H9 (cell line): ENCODE measurements around the gene IGLON5. TPM values are rescaled to one million over a fixed set of nuclear protein-coding genes. Genes with fewer than 3 reads are reported as not detected.

ENCODE experiments used
- DNase-seq: peaks from one replicate; pipeline ENCODE4 v3.0.0-alpha.2; 2017
- H2AFZ ChIP-seq: one replicate; pipeline ENCODE4 v1.6.1; 2013; ENCODE audit warnings: mild to moderate bottlenecking, low read length, control low read depth, moderate library complexity
- H2AK5ac ChIP-seq: 2 replicates; pipeline ENCODE4 v1.6.1; 2013; ENCODE audit warnings: low read length, control low read depth, mixed read lengths; ENCODE audit not compliant: insufficient read length
- H2BK120ac ChIP-seq: one replicate; pipeline ENCODE4 v1.6.1; 2013; ENCODE audit warnings: low read depth, mild to moderate bottlenecking, low read length, control low read depth, inconsistent platforms; ENCODE audit not compliant: poor library complexity, severe bottlenecking
- H2BK12ac ChIP-seq: 2 replicates; pipeline ENCODE4 v1.6.1; 2013; ENCODE audit warnings: low read length, control low read depth, mixed read lengths, low read depth; ENCODE audit not compliant: insufficient read length
- H2BK15ac ChIP-seq: 2 replicates; pipeline ENCODE4 v1.6.1; 2013; ENCODE audit warnings: low read depth, low read length, control low read depth
- H2BK20ac ChIP-seq: one replicate; pipeline ENCODE4 v1.6.1; 2013; ENCODE audit warnings: low read depth, mild to moderate bottlenecking, low read length, control low read depth, inconsistent platforms; ENCODE audit not compliant: poor library complexity, severe bottlenecking
- H2BK5ac ChIP-seq: 2 replicates; pipeline ENCODE4 v1.6.1; 2013; ENCODE audit warnings: low read length, control low read depth, mixed read lengths; ENCODE audit not compliant: insufficient read length
- H3K14ac ChIP-seq: 2 replicates; pipeline ENCODE4 v1.6.1; 2013; ENCODE audit warnings: low read length, control low read depth; ENCODE audit not compliant: insufficient read depth
- H3K18ac ChIP-seq: 2 replicates; pipeline ENCODE4 v1.6.1; 2013; ENCODE audit warnings: low read depth, mild to moderate bottlenecking, mixed read lengths, low read length, control low read depth; ENCODE audit not compliant: insufficient read length
- H3K23ac ChIP-seq: 2 replicates; pipeline ENCODE4 v1.6.1; 2013; ENCODE audit warnings: low read length, control low read depth, mixed read lengths, low read depth; ENCODE audit not compliant: insufficient read length
- H3K23me2 ChIP-seq: 2 replicates; pipeline ENCODE4 v1.6.1; 2013; ENCODE audit warnings: low read depth, mild to moderate bottlenecking, mixed read lengths, low read length, control low read depth; ENCODE audit not compliant: insufficient read length, poor library complexity, severe bottlenecking
- H3K27ac ChIP-seq: 2 replicates; pipeline ENCODE4 v1.5.1; 2013; ENCODE audit warnings: low read length, control low read depth, mixed read lengths, low read depth; ENCODE audit not compliant: insufficient read length
- H3K27me3 ChIP-seq: 2 replicates; pipeline ENCODE4 v1.6.1; 2013; ENCODE audit warnings: low read length, control low read depth, inconsistent platforms; ENCODE audit not compliant: insufficient read depth
- H3K4ac ChIP-seq: 2 replicates; pipeline ENCODE4 v1.6.1; 2013; ENCODE audit warnings: low read depth, mild to moderate bottlenecking, control low read depth, inconsistent platforms, low read length, moderate library complexity
- H3K4me1 ChIP-seq: 2 replicates; pipeline ENCODE4 v1.6.1; 2013; ENCODE audit warnings: low read length, control low read depth, inconsistent platforms; ENCODE audit not compliant: insufficient read depth
- H3K4me2 ChIP-seq: 2 replicates; pipeline ENCODE4 v1.6.1; 2013; ENCODE audit warnings: low read length, control low read depth, mixed read lengths; ENCODE audit not compliant: insufficient read length, insufficient read depth
- H3K56ac ChIP-seq: 2 replicates; pipeline ENCODE4 v1.6.1; 2013; ENCODE audit warnings: low read depth, mild to moderate bottlenecking, mixed read lengths, low read length, control low read depth; ENCODE audit not compliant: insufficient read length
- H3K79me1 ChIP-seq: 2 replicates; pipeline ENCODE4 v1.6.1; 2013; ENCODE audit warnings: low read depth, mild to moderate bottlenecking, moderate library complexity, low read length, control low read depth, inconsistent platforms; ENCODE audit not compliant: insufficient read depth, poor library complexity, severe bottlenecking
- H3K79me2 ChIP-seq: 2 replicates; pipeline ENCODE4 v1.6.1; 2013; ENCODE audit warnings: low read length, control low read depth, inconsistent platforms; ENCODE audit not compliant: insufficient read depth
- H3K9ac ChIP-seq: 2 replicates; pipeline ENCODE4 v1.6.1; 2013; ENCODE audit warnings: low read length, control low read depth, mixed read lengths; ENCODE audit not compliant: insufficient read length; ENCODE audit errors: extremely low read depth
- H3K9me3 ChIP-seq: one replicate; pipeline ENCODE4 v1.6.1; 2013; ENCODE audit warnings: low read depth, low read length, inconsistent platforms; ENCODE audit not compliant: control insufficient read depth
- H3T11ph ChIP-seq: one replicate; pipeline ENCODE4 v1.6.1; 2013; ENCODE audit warnings: mild to moderate bottlenecking, low read length, control low read depth, inconsistent platforms
- H4K20me1 ChIP-seq: one replicate; pipeline ENCODE4 v1.6.1; 2013; ENCODE audit not compliant: control insufficient read depth, insufficient read length, insufficient read depth
- H4K5ac ChIP-seq: 2 replicates; pipeline ENCODE4 v1.6.1; 2013; ENCODE audit warnings: low read depth, mild to moderate bottlenecking, mixed read lengths, low read length, control low read depth; ENCODE audit not compliant: insufficient read length
- H4K8ac ChIP-seq: replicated peaks from 2 replicates; pipeline ENCODE4 v1.6.1; 2013; ENCODE audit warnings: low read length, control low read depth, mixed read lengths, low read depth; ENCODE audit not compliant: insufficient read length
- H4K91ac ChIP-seq: 2 replicates; pipeline ENCODE4 v1.6.1; 2013; ENCODE audit warnings: low read depth, mild to moderate bottlenecking, moderate library complexity, mixed read lengths, low read length, control low read depth; ENCODE audit not compliant: insufficient read length
- H3K27ac Mint-ChIP-seq, 3 experiments: 2 replicates in 2 of 3; 3 replicates in 1 of 3; pipeline ENCODE4 v1.8.0; 2020 to 2021; ENCODE audit warnings: mixed read lengths in 3 of 3, mild to moderate bottlenecking in 1 of 3, moderate library complexity in 1 of 3
- H3K27me3 Mint-ChIP-seq: 2 replicates; pipeline ENCODE4 v1.8.0; 2021; ENCODE audit warnings: low read depth, mild to moderate bottlenecking, moderate library complexity, mixed read lengths
- H3K36me3 Mint-ChIP-seq, 3 experiments: 2 replicates in 2 of 3; 3 replicates in 1 of 3; pipeline ENCODE4 v1.8.0; 2020 to 2021; ENCODE audit warnings: low read depth in 3 of 3, mixed read lengths in 3 of 3; ENCODE audit not compliant: insufficient read depth in 1 of 3
- H3K4me1 Mint-ChIP-seq, 2 experiments: 2 replicates each; pipeline ENCODE4 v1.8.0; 2020; ENCODE audit warnings: mixed read lengths in 2 of 2
- H3K4me3 Mint-ChIP-seq, 2 experiments: 2 replicates in 1 of 2; 3 replicates in 1 of 2; pipeline ENCODE4 v1.8.0; 2020 to 2021; ENCODE audit warnings: mild to moderate bottlenecking in 2 of 2, mixed read lengths in 2 of 2, moderate library complexity in 1 of 2
- H3K9me3 Mint-ChIP-seq, 2 experiments: 2 replicates in 1 of 2; 3 replicates in 1 of 2; pipeline ENCODE4 v1.8.0; 2020; ENCODE audit warnings: mild to moderate bottlenecking in 2 of 2, mixed read lengths in 2 of 2, moderate library complexity in 1 of 2
- CTCF ChIP-seq: fragments of 200-600 bp; sonication (generic); conservative IDR thresholded peaks from 3 replicates; pipeline ENCODE4 v1.8.0; 2021; ENCODE audit warnings: antibody characterized with exemption, mild to moderate bottlenecking
- WGBS: extraction: QIAGEN DNeasy Blood & Tissue Kit; methylation state at CpG from one replicate; pipeline ENCODE4 v1.1.7; 2013; ENCODE audit warnings: missing lambda C conversion rate, low lambda C conversion rate, mixed read lengths; ENCODE audit not compliant: insufficient read length; ENCODE audit errors: extremely low coverage; 5-methylcytosine and 5-hydroxymethylcytosine counted together
- total RNA-seq: library from RNA; stranded (reverse); gene quantifications from 2 replicates; pipeline ENCODE4 v1.2.1, GENCODE V29; 2021

Gene IGLON5
- total RNA-seq, 1 experiment from 2014 or later, result 41.4 TPM

- Histone ChIP-seq H3K4me2 (no peak overlapping the region), H3K14ac (no peak overlapping the region), H3K56ac (no peak overlapping the region), H3K23ac (no peak overlapping the region), H2AFZ (no peak overlapping the region), H2BK15ac (no peak overlapping the region), H3K9me3 (no peaks in the 10 kb centered on the region), H3K4me1 (peaks cover 14% of the 10 kb centered on the region), H2BK120ac (no peak overlapping the region), H2BK12ac (no peak overlapping the region), H2BK20ac (no peak overlapping the region), H2BK5ac (no peak overlapping the region), H3K79me2 (no peaks in the 10 kb centered on the region), H4K91ac (no peak overlapping the region), H4K5ac (no peak overlapping the region), H4K20me1 (no peaks in the 10 kb centered on the region), H3K27ac (no peak overlapping the region), H3K9ac (no peak overlapping the region), H3K23me2 (no peaks in the 10 kb centered on the region), H3K18ac (no peak overlapping the region), H4K8ac (no peak overlapping the region), H3K79me1 (no peaks in the 10 kb centered on the region), H3K4ac (no peak overlapping the region), H3K27me3 (no peaks in the 10 kb centered on the region), H3T11ph (no peak overlapping the region), H2AK5ac (no peak overlapping the region)
- TF ChIP-seq CTCF, result no peak
- H3K4me1 Mint-ChIP-seq, result peaks cover 19 to 22% of the 10 kb centered on the region in 2 experiments
- H3K27me3 Mint-ChIP-seq, result peaks cover 19% of the 10 kb centered on the region
- H3K4me3 Mint-ChIP-seq, result no peak overlapping the region
- no peak for DNase-seq
- H3K9me3 Mint-ChIP-seq, result no peaks in the 10 kb centered on the region; a peak in 1 of 5 replicates
- H3K27ac Mint-ChIP-seq, result no peak overlapping the region
- no CpG with 5 or more reads among the region's 9 CpGs for WGBS
- H3K36me3 Mint-ChIP-seq, result peaks cover 2 to 11% (median 8%) of the 10 kb centered on the region in 3 experiments; a peak in 4 of 7 replicates
Observed at GRCh38 chr19:51345076-51345620, 33.7 kb downstream of the IGLON5 start.
